ENCODE data around the gene DZIP1L.

GRCh38 chr3:138157743-138158142 is 42.3 kb upstream of the DZIP1L start:
- TF ChIP-seq POLR2AphosphoS5 (IDR thresholded peaks at IDR 0.05), result no peak
- TF ChIP-seq CTCF (IDR thresholded peaks at IDR 0.05), result no peak
- no peak for TF ChIP-seq POLR2A (IDR thresholded peaks at IDR 0.05)

Data from prostate gland (tissue), 2 donors.